SU-DHL-6 (cell line): ENCODE data around the gene JAKMIP1.

Experiments used
- H2AFZ ChIP-seq: fragments of 200-600 bp; sonication (generic); 2 replicates; pipeline ENCODE4 v1.6.1; 2014; ENCODE audit warnings: low read depth, mild to moderate bottlenecking, moderate library complexity, mixed read lengths, antibody characterized with exemption, low read length; ENCODE audit not compliant: severe bottlenecking
- H3F3A ChIP-seq: fragments of 200-600 bp; shearing (Covaris generic); 2 replicates; pipeline ENCODE4 v1.6.0; 2016; ENCODE audit warnings: antibody characterized with exemption, mild to moderate bottlenecking; ENCODE audit not compliant: insufficient read depth
- H3K27ac ChIP-seq: fragments of 200-600 bp; sonication (generic); 2 replicates; pipeline ENCODE4 v1.5.1; 2016; ENCODE audit warnings: low read depth, mild to moderate bottlenecking, low read length, moderate library complexity, mixed read lengths
- H3K27me3 ChIP-seq: fragments of 200-600 bp; sonication (generic), shearing (Covaris generic); 2 replicates; pipeline ENCODE4 v1.6.0; 2014; ENCODE audit warnings: mild to moderate bottlenecking, low read length
- H3K36me3 ChIP-seq: fragments of 200-600 bp; sonication (generic); 2 replicates; pipeline ENCODE4 v1.6.1; 2014; ENCODE audit warnings: mild to moderate bottlenecking, low read length, mixed read lengths
- H3K4me2 ChIP-seq: fragments of 300-600, 200-600 bp; shearing (Covaris generic), sonication (generic); 2 replicates; pipeline ENCODE4 v1.6.0; 2014; ENCODE audit warnings: low read length, low read depth, mild to moderate bottlenecking; ENCODE audit not compliant: poor library complexity, severe bottlenecking
- H3K4me3 ChIP-seq: fragments of 200-600 bp; sonication (generic); 2 replicates; pipeline ENCODE4 v1.5.1; 2014; ENCODE audit warnings: antibody characterized with exemption, low read length, mild to moderate bottlenecking, mixed read lengths; ENCODE audit not compliant: insufficient read depth, poor library complexity, severe bottlenecking
- H3K79me2 ChIP-seq: fragments of 200-600 bp; sonication (generic); 2 replicates; pipeline ENCODE4 v1.6.1; 2014; ENCODE audit warnings: mild to moderate bottlenecking, low read length, moderate library complexity; ENCODE audit not compliant: insufficient read depth
- H3K9ac ChIP-seq: fragments of 200-600 bp; sonication (generic); 2 replicates; pipeline ENCODE4 v1.7.0; 2014; ENCODE audit warnings: mild to moderate bottlenecking, low read length
- H3K9me2 ChIP-seq: fragments of 200-600 bp; sonication (generic); replicated peaks from 2 replicates; pipeline ENCODE4 v1.6.1; 2014; ENCODE audit warnings: low read length; ENCODE audit not compliant: insufficient read depth
- H3K9me3 ChIP-seq: fragments of 200-600 bp; sonication (generic); 2 replicates; pipeline ENCODE4 v1.6.1; 2014; ENCODE audit warnings: low read length, mixed read lengths; ENCODE audit not compliant: insufficient read depth
- H4K20me1 ChIP-seq: fragments of 200-600 bp; sonication (generic); 2 replicates; pipeline ENCODE4 v1.6.1; 2014; ENCODE audit warnings: low read depth, mild to moderate bottlenecking, antibody characterized with exemption, low read length, moderate library complexity, mixed read lengths
- CTCF ChIP-seq: fragments of 200-600 bp; sonication (generic); IDR thresholded peaks from one replicate; pipeline ENCODE4 v1.5.1; 2017; ENCODE audit warnings: antibody characterized with exemption, mild to moderate bottlenecking, low read length, moderate library complexity; ENCODE audit not compliant: insufficient read depth, poor library complexity, severe bottlenecking
- EZH2phosphoT487 ChIP-seq: fragments of 200-600 bp; sonication (generic), shearing (Covaris generic); conservative IDR thresholded peaks from 2 replicates; pipeline ENCODE4 v1.6.1; 2018; ENCODE audit warnings: mild to moderate bottlenecking, antibody characterized with exemption, low read length, moderate library complexity, mixed read lengths

The JAKMIP1 gene

GRCh38 chr4:6050551-6050950, 149.8 kb downstream of the JAKMIP1 start:
- H3K9me3 ChIP-seq, result no peaks in the 10 kb centered on the region
- H3K9me2 ChIP-seq, result no peaks in the 10 kb centered on the region
- H3K27ac ChIP-seq, result no peak overlapping the region
- no peaks in the 10 kb centered on the region for H3K36me3 ChIP-seq
- no peak overlapping the region for H3K4me3 ChIP-seq
- H3F3A ChIP-seq, result no peaks in the 10 kb centered on the region
- H4K20me1 ChIP-seq, result no peaks in the 10 kb centered on the region
- no peak overlapping the region for H2AFZ ChIP-seq
- H3K79me2 ChIP-seq, result no peaks in the 10 kb centered on the region
- no peaks in the 10 kb centered on the region for H3K27me3 ChIP-seq
- TF ChIP-seq EZH2phosphoT487, result no peak
- TF ChIP-seq CTCF, result no peak
- no peak overlapping the region for H3K9ac ChIP-seq
- no peak overlapping the region for H3K4me2 ChIP-seq

- Histone ChIP-seq H3K36me3 (no peaks in the 10 kb centered on the region), H3K9me3 (no peaks in the 10 kb centered on the region), H3K4me2 (no peak overlapping the region), H4K20me1 (no peaks in the 10 kb centered on the region), H3K9me2 (no peaks in the 10 kb centered on the region), H3K27ac (no peak overlapping the region), H3K9ac (no peak overlapping the region), H2AFZ (no peak overlapping the region), H3K79me2 (no peaks in the 10 kb centered on the region), H3K4me3 (no peak overlapping the region), H3F3A (no peaks in the 10 kb centered on the region), H3K27me3 (no peaks in the 10 kb centered on the region)
- TF ChIP-seq EZH2phosphoT487, result no peak
Observed at GRCh38 chr4:6049985-6050384, 150.4 kb downstream of the JAKMIP1 start.

GRCh38 chr4:6049278-6049677, 151.1 kb downstream of the JAKMIP1 start:
- no peaks in the 10 kb centered on the region for H3K27me3 ChIP-seq
- H3K27ac ChIP-seq, result no peak overlapping the region
- no peak overlapping the region for H3K9ac ChIP-seq
- no peaks in the 10 kb centered on the region for H3K79me2 ChIP-seq
- H4K20me1 ChIP-seq, result no peaks in the 10 kb centered on the region
- no peaks in the 10 kb centered on the region for H3K36me3 ChIP-seq
- no peaks in the 10 kb centered on the region for H3K9me3 ChIP-seq
- H3K9me2 ChIP-seq, result no peaks in the 10 kb centered on the region
- H3K4me3 ChIP-seq, result no peak overlapping the region
- TF ChIP-seq EZH2phosphoT487 (no peak), CTCF (no peak)
- H3K4me2 ChIP-seq, result no peak overlapping the region
- H2AFZ ChIP-seq, result no peak overlapping the region
- H3F3A ChIP-seq, result no peaks in the 10 kb centered on the region

- TF ChIP-seq EZH2phosphoT487, result no peak
- no peak for TF ChIP-seq CTCF
- no peaks in the 10 kb centered on the region for H3K79me2 ChIP-seq
- no peaks in the 10 kb centered on the region for H3K36me3 ChIP-seq
- H3F3A ChIP-seq, result no peaks in the 10 kb centered on the region
- H4K20me1 ChIP-seq, result no peaks in the 10 kb centered on the region
- no peak overlapping the region for H3K9ac ChIP-seq
- H3K27ac ChIP-seq, result no peak overlapping the region
- no peaks in the 10 kb centered on the region for H3K9me2 ChIP-seq
- no peak overlapping the region for H3K4me2 ChIP-seq
- no peak overlapping the region for H2AFZ ChIP-seq
- H3K9me3 ChIP-seq, result no peaks in the 10 kb centered on the region
- H3K4me3 ChIP-seq, result no peak overlapping the region
- H3K27me3 ChIP-seq, result no peaks in the 10 kb centered on the region
Observed at GRCh38 chr4:6048537-6048936, 151.8 kb downstream of the JAKMIP1 start.
